AG20443 (cell line): Measurements from ENCODE around the gene KIR3DL3.
"Not testable (repeated sequence)": the region's sequence is repeated elsewhere in the genome, so short reads cannot be mapped to it uniquely, and the experiment has no call there.

Experiments
- DNase-seq: peaks from one replicate; pipeline ENCODE4 v3.0.0; 2012; ENCODE audit warnings: low spot score, mixed read lengths

Gene KIR3DL3

DNA sequence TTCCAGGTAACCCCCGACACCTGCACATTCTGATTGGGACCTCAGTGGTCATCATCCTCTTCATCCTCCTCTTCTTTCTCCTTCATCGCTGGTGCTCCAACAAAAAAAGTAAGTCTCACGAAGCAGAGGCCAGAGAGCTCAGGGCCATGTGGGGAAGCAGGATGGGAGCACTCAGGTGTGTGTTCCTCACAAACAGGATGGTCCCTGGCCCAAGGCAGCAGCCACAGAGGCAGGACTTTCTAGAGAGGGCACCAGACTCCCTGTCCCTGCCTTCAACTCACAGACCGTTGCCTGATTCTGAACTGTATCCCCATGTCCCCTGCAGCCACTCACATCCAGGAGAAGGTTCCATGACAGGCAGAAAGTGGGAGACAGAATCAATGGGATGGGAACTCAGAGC, 58.7 kb downstream of the KIR3DL3 start:
- DNase-seq: not testable (repeated sequence)
